NCI-H1417 (cell line): ENCODE data around the gene SOX13.

Experiments used
- DNase-seq, 3 experiments: peaks; one replicate each; lab custom pipeline; 2025; lab: John Stamatoyannopoulos, UW

The SOX13 gene

DNA sequence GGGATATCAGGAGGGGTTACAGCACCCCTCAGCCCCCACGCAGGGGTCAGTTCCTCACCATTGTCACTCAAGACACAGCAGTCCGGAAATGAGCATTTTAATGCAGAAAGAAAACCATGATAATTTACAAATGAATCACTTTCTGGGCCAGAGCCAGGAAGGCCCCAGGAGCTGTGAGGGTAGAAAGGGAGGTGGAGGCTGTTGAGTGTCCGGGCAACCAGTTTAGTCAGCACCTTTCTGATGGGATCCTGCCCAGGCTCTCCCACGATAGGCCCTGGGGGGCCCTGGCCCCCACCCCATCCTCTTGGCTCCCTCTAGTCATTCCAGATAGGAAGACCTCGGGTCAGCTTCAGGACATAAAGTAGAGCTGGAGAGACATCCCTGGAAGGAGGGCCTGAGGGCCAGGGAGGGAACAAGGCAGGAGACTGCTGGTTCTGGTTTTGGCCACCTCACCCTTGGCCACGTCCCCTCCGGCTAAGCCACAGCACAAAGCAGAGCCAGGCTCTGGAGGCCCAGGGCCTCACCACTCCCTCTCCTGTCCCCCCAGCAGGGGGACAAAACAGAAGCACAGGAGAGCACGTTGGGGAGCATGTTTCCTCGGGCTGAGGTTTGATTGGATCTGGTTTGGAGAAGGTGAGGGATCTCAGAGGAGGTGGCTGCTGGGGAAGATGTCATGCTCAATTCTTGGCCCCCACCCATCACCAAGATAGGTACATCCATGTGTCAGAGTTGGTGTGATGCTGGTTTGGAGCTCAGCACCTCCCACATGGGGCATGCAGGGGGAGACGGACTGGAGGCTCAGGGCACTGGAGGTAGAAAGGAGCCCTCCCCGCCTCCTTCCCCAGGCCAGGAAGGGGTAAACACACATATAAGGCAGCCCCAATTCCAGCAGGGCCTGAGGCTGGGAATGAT is 58.3 kb downstream of the SOX13 start:
- peak in 1 of 3 experiments; percentile 39 for DNase-seq

DNA sequence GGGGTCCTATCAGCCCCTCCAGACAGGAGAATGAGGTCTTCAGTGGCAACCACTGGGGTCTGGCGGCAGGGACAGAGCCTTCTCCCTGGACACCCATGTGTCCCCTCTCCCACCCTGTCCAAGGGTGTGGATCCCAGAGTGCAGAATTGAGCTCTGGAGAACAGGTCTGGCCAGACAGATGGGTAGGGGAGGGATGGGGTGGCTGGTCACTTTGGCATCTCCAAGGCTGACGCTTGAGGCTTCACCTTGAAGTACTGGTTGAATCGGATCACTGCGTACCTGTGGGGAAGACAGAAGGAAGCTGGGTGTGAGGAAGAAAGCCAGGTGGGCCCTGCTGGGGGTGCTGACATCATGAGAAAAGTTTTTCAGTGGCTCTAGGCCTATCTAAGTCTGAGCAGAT is 59.1 kb downstream of the SOX13 start:
- no peak for DNase-seq

GRCh38 chr1:204132718-204133117 is 59.8 kb downstream of the SOX13 start:
- no peak for DNase-seq

- no peak for DNase-seq
These were observed 61.2 kb downstream of the SOX13 start for GRCh38 chr1:204134103-204134502.

GRCh38 chr1:204136814-204137213 is 63.9 kb downstream of the SOX13 start:
- DNase-seq = no peak

DNA sequence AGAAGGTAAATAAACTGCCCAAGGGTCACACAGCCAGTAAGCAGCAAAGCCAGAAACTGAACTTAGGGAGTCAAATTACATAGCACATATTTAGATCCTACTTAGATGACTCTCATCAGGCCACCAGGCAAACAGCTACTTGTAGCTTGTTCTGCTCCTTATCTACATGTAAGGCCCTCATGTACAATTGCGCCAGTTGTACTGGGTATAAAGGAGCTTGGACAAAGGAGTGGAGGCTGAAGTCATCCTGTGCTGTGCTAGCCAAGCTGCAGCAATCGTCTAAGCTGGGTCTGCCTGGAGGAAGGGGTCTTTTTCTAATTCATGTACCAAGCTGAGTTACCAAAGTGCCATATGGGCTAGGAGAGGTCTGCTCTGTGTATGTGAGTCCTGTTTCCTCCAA is 66.2 kb downstream of the SOX13 start:
- no peak for DNase-seq

DNA sequence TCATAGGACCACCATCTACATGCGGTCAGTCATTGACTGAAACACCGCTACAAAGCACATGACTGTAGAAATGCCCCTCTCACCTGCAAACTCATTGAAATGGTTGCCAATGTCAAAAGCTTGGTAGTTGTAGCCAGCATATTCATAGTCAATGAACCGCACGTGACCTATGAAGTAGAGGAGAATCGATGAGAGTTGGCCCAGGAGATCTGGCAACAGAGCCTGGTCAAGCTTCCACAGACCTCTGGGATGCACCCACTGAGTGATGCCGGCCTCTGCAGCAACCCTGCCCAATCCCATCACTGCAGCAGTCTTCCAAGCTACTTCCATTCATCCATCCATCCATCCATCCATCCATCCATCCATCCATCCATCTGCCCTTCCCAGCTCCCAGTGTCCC is 67.0 kb downstream of the SOX13 start:
- DNase-seq = no peak

DNA sequence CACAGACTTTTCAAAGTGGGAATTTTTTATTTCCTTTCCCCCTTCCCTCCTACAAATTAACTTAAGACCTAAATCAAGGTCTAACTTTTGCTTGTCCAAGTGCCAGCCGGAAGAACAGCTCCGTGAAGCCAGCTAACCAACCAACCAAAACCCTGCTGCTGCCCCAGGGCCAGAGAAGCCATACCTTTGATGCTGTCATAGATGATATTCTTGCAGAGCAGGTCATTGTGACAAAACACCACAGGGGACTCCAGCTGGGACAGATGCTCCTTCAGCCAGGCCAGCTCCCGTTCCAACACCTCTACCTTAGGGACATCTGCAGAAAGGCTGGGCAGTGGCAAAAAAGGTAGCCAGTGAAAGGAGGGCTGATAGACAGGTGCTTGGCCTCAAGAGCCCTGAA is 68.2 kb downstream of the SOX13 start:
- DNase-seq = no peak

- DNase-seq = no peak
These were observed 69.4 kb downstream of the SOX13 start for GRCh38 chr1:204142032-204142974.

DNA sequence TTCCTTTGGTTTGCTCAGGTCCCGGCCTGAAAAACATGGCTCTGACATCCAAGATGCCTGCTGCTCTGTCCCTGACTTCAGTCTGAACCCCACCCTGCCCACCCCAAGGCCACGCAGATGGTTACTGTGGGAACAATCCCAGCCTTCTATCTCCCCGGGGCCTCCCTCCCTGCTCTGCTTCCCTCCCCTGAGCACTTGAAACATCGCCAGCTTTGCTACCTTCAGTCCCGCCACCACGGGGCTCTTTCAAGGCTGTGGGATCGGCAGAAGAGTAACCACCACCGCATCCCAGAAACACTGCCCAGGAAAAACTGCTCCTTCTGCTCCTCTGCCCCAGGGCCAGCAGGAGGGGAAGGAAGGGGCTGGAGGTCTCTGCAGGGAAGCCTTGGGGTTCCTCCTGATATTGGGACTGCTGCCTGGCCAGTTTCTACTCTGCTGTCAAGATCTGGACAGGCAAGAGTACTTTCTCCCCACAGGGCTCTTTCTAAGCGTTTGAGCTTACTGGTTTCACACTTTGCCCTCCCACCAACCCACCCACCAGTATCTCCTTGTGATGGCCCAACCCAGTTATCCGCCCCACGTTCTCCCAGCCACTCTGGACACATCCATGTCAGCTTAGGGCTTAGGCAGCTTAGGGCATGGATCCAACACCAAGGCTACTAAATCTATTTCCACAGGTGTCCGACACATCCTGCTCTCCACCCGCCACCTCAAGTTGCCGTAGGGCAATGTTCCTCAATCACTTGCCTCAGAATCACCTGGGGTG is 70.5 kb downstream of the SOX13 start:
- DNase-seq = no peak

DNA sequence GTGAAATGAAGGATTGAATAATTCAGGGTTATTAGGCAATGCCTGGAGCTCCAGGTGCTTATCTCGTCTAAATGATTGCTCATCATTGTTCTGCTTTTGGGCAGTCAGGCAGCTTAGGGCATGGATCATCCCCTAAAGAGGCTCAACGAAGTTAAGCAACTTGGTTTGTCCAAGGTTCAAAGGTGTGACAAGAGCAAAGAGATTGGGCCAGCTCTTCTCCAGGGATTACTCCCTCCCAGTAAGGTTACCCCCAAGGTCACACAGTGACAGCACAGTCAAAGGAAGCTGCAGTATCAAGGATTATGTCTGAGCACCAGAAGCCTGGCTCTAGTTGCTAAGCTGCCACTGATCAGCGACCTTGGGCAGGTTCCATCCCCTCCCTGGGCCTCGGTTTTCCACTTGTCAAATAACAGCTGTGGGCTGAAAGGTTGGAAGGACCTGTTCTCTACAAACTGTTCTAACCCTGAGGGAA is 72.2 kb downstream of the SOX13 start:
- DNase-seq = no peak

DNA sequence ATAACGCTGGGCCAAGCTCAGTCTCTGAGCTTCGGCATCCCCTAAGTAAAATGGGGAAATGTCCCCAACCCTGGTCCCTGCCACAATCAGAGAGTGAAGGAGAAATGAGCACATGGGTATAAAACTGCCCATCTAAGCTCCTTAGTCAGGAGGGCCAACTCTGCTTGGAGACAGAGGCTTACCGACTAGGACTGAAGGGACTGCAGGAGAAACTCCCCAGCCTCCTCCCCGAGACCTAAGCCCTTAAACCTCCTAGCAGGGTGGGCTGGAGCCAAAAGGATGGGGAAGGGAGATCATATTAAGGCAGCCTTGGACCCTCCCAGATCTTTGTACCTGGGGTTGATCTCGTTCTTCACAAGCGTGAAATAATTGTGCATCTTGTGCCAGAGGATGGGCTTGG is 73.4 kb downstream of the SOX13 start:
- DNase-seq = no peak

DNA sequence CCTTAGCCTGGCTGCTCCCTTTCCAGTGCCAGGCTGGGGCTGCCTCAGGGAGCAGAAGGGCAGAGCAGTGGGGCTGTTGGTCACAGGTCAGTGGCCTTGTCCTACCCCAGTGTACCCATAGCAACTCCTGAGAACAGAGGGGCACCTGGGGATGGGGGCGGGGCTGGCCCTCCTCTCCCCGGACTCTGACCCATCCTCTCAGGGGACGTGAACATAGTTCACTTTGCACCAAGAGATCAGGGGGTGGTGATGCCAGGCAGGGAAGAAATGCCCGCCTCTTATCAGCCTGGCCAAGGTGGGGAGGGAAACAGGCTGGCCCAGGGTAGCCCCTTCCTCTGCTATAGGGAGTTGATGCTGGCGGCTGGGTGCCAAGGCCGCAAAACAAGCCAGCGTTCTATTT is 74.0 kb downstream of the SOX13 start:
- no peak for DNase-seq

GRCh38 chr1:204147406-204148383 is 74.8 kb downstream of the SOX13 start:
- DNase-seq = no peak

- peak in 1 of 3 experiments; percentile 65 for DNase-seq
These were observed 76.2 kb downstream of the SOX13 start for GRCh38 chr1:204149107-204149506.

DNA sequence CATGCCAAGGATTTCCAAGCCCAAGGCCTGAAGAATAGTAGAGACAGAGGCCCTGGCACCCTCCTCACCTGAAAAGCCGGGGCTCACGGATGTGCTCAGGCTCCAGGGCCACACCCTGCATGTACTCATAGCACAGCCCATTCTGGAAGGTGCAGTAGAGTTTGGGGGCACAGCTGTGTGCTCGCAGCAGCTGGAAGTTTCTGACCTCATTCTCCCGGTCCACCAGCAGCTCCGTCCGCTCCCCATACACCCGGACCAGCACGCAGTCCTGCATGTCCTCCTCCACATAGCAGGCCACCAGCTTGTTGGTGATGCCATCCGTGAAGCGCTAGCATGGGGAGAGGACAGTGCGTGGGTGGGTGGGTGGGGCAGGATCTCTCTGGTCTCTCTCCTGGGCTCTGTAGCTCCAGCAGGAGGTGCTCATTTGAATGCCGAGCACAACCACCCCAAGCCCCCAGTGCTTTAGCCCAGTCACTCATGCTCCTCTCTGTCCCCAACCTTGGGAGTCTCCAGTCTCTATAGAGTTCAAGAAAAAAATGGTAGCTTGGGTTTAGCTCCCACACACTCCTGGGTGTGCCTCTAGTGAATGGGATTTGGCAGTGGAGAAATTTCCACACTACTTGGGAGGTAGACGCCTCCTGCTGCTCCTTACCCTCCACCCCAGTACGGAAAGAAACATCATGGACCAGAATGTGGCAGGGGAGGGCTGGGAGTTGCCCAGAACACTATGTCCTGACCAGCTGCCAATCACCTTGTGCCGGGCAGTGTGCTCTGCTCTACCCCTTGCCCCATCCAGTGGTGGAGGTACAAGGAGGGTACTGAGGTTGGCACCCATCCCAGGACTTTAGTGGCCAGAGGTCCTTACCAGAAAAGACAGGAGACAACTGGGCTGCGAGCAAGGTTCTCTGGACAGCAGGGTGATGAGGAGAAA is 77.0 kb downstream of the SOX13 start:
- DNase-seq = no peak

GRCh38 chr1:204150702-204151551 is 78.0 kb downstream of the SOX13 start:
- DNase-seq = peak in 2 of 3 experiments; percentile 60 to 61

GRCh38 chr1:204151552-204152309 is 78.8 kb downstream of the SOX13 start, which contains the start of gene ETNK2:
Gene ETNK2 (minus strand): TSS chr1:204152044. CDS start chr1:204151852, 192 bp downstream.
- DNase-seq = peak; percentile 85 to 89 (median 87)
